ENCODE results near the gene PPP1R12B.
"Not testable (repeated sequence)": the region's sequence is repeated elsewhere in the genome, so short reads cannot be mapped to it uniquely, and the experiment has no call there.

The PPP1R12B gene

DNA sequence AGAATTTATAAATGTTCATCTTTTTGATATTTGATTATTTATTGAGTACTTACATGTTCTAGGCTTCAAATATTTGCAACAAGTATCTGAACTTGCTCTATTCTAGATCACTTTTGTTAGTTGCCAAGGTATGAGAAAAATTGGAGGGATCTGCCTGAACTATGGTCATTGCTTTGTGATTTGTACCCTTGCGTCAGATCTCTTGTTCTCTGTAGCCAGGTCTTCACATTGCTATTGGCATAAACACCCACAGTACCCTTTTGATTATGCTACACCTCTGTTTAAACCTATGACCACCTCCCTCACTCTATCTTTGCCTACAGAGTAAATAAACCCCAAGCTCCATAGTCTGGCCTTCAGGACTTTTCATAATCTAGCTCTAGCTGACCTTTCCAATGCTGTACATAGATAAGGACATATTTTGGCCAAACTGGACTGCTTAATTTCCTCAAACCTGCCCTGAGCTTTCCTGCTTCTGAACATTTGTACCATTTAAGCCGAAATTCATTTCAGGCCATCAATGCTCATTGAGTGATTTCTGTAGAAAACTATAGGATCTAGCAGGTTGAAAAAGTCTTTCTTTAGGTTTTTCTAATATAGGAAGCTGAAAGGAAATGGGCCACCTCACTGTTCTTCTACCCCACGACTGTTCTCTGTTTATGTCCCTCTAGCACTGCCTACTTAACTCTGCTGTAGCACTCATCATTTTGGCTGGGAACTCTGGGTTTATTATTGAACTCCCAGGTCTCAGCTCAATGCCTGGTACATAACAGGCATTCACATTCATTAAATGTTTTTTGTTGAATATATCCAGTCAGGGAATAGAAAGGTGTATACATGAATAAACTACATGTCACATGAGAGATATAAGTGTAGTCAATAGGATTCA lies 84.9 kb downstream of the PPP1R12B start:
- Mint-ChIP-seq H3K27ac (no peak overlapping the region), H3K36me3 (ENCODE audit: low read depth) (peaks cover 10% of the 10 kb centered on the region), H3K9me3 (no peaks in the 10 kb centered on the region), H3K27me3 (ENCODE audit: low read depth) (no peaks in the 10 kb centered on the region), H3K4me3 (no peak overlapping the region), H3K4me1 (ENCODE audit: low read depth) (no peaks in the 10 kb centered on the region)

DNA sequence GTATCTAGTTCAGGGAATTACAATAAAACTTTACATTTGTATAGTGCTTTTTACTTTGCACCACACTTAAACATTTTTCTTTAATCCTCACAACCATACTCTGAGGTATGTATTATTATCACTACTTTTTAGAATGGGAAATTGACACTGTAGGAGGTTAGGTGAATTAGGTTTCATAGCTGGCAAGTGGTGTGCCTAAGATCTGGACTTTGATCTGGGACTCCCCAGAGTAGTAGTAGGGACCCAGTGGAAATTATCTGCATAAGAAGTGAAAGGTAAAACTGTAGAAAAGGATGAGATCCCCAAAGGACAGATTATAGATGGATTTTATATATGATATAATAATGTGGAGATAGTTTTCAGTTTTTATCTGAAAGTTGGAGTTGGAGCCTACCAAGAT lies 85.6 kb downstream of the PPP1R12B start:
- no peak overlapping the region for H3K27ac Mint-ChIP-seq
- peaks cover 10% of the 10 kb centered on the region for H3K36me3 Mint-ChIP-seq (ENCODE audit: low read depth)
- no peaks in the 10 kb centered on the region for H3K4me1 Mint-ChIP-seq (ENCODE audit: low read depth)
- no peak overlapping the region for H3K4me3 Mint-ChIP-seq
- H3K27me3 Mint-ChIP-seq (ENCODE audit: low read depth) = no peaks in the 10 kb centered on the region
- no peaks in the 10 kb centered on the region for H3K9me3 Mint-ChIP-seq

DNA sequence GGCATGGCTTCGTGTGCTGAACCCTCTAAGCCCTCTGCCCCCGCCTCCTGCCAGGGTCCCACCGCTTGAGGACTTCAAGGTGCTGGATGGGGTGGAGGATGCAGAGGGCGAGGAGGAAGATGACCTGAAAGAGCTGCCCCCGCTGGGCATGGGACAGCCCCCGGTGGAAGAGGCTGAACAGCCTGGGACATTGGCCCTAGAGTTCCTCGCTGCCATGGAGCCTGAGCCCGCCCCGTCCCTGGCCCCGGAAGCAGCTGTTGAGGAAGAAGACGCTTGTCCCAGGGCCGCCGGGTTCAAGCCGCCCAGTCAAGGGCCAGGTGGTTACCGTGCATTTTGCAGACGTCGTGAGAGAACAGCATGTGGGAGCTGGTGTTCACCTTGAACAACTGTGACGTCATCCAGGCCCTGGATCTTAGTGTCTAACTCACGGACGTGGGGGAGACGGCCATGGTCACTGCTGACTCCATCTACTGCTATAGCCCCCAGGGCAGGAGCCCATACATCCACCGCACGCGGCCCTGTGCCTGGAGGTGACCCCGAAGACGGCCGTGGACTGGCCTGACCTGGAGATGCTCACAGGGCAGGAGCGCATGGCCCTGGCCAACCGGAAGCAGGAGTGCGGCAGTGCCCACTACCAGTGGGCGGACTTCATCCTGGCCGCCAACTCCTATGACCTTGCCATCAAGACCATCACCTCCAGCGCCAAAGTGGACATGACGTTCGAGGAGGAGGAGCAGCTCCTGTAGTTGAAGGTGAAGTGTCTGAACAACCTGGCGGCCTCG lies 90.1 kb downstream of the PPP1R12B start:
- H3K27me3 Mint-ChIP-seq (ENCODE audit: low read depth) = no peaks in the 10 kb centered on the region
- H3K4me1 Mint-ChIP-seq (ENCODE audit: low read depth) = no peaks in the 10 kb centered on the region
- H3K36me3 Mint-ChIP-seq (ENCODE audit: low read depth) = peaks cover 12% of the 10 kb centered on the region
- no peak overlapping the region for H3K27ac Mint-ChIP-seq
- H3K4me3 Mint-ChIP-seq = no peak overlapping the region
- no peaks in the 10 kb centered on the region for H3K9me3 Mint-ChIP-seq

DNA sequence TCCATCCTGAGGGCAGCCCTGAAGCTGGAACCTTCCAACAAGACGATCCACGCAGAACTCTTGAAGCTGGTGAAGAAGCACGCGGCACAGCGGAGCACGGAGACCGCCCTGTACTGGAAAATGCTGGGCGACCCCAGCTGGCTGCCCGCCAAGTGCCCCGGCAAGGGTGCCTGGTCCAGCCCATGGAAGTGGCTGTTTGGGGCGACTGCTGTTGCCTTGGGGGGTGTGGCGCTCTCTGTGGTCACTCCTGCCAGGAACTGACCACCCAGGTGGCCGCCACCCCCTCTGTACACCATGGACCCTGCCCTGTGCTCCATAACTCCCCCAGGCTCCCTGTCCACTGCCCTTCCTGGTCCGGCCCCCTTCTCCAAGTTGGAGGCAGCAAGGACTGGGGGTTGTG lies 90.8 kb downstream of the PPP1R12B start:
- Mint-ChIP-seq H3K36me3 (ENCODE audit: low read depth) (peaks cover 13% of the 10 kb centered on the region), H3K4me3 (no peak overlapping the region), H3K27ac (no peak overlapping the region), H3K4me1 (ENCODE audit: low read depth) (no peaks in the 10 kb centered on the region), H3K9me3 (no peaks in the 10 kb centered on the region), H3K27me3 (ENCODE audit: low read depth) (no peaks in the 10 kb centered on the region)

DNA sequence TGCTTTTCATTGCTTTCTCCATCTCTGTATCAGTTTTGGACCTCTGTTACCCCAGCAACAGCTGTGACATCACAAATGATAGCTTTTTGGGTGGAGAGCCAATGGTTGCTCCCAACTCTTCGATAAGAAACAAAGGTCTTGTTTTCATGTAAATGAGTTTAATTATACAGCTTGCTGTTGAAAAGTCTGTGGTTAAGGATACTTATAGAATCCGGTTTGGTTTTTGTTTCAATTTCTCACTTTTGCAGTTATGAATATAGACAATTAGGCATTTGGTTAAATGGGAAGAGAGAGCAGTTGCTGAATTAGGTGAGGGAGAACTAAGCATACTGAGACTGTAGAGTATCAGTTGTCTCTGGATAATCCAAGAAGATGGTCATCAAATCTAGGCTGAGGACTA lies 99.6 kb downstream of the PPP1R12B start:
- H3K27ac Mint-ChIP-seq; H3K4me1 Mint-ChIP-seq (ENCODE audit: low read depth); H3K9me3 Mint-ChIP-seq; H3K27me3 Mint-ChIP-seq (ENCODE audit: low read depth); H3K4me3 Mint-ChIP-seq: not testable (repeated sequence)
- peaks cover 17% of the 10 kb centered on the region for H3K36me3 Mint-ChIP-seq (ENCODE audit: low read depth)

DNA sequence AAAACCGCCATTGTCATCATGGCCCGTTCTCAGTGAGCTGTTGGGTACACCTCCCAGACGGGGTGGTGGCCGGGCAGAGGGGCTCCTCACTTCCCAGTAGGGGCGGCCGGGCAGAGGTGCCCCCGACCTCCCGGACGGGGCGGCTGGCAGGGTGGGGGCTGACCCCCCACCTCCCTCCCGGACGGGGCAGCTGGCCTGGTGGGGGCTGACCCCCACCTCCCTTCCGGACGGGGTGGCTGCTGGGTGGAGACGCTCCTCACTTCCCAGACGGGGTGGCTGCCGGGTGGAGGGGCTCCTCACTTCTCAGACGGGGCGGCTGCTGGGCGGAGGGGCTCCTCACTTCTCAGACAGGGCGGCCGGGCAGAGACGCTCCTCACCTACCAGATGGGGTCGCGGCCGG lies 103.1 kb downstream of the PPP1R12B start:
- H3K27me3 Mint-ChIP-seq (ENCODE audit: low read depth); H3K27ac Mint-ChIP-seq; H3K4me3 Mint-ChIP-seq; H3K9me3 Mint-ChIP-seq; H3K4me1 Mint-ChIP-seq (ENCODE audit: low read depth): not testable (repeated sequence)
- peaks cover 11% of the 10 kb centered on the region for H3K36me3 Mint-ChIP-seq (ENCODE audit: low read depth)

DNA sequence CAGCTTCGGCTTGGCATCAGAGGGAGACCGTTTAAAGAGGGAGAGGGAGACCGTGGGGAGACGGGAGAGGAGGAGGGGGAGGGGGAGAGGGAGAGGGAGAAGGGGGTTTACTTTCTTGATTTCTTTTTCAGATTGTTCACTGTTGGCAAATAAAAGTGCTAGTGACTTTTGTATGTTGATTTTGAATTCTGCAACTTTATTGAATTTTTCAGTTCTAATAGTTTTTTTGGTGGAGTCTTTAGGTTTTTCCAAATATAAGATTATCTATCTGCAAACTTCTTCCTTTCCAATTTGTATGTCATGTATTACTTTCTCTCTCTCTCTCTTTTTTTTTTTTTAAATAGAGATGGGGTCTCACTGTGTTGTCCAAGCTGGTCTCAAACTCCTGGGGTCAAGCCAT lies 104.0 kb downstream of the PPP1R12B start:
- no peaks in the 10 kb centered on the region for H3K9me3 Mint-ChIP-seq
- no peak overlapping the region for H3K4me3 Mint-ChIP-seq
- H3K4me1 Mint-ChIP-seq (ENCODE audit: low read depth) = peaks cover 5% of the 10 kb centered on the region
- no peak overlapping the region for H3K27ac Mint-ChIP-seq
- peaks cover 11% of the 10 kb centered on the region for H3K36me3 Mint-ChIP-seq (ENCODE audit: low read depth)
- H3K27me3 Mint-ChIP-seq (ENCODE audit: low read depth) = no peaks in the 10 kb centered on the region

DNA sequence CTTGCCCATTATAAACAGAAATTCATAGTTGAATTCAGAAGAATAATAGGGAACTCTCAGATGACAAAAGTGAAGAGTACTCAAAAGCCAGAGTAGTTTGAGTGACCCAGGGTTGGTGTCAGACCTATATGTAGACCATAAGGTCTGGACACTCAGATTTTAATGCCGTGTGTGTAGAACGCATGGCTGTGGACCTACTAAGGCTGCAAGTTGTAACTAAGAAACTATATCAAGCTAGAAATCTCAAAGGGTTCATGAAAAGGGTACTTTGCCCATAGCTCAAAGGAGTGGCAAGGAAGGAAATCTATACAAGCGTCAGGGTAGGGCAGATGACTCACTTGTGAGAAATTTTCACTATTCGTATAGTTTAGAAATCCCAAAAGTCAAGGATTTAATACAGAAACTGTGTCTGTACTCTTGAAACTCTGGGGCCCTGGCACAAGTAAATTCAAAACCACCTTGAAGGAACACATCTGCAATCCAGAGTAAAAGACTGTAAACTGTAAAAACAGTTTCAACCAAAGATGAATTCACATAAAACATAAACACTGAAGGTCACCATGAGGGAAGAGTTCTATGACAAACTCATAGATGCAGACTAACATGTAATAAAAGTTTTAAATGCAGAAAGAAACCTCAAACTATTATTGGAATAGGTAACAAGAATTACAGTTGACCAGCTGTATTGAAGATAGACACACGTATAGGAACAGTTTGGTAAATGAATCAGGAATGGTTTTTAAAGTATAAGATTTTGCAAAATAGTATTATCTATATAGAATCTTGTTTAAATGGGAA lies 108.1 kb downstream of the PPP1R12B start:
- H3K4me3 Mint-ChIP-seq; H3K4me1 Mint-ChIP-seq (ENCODE audit: low read depth); H3K9me3 Mint-ChIP-seq; H3K36me3 Mint-ChIP-seq (ENCODE audit: low read depth); H3K27me3 Mint-ChIP-seq (ENCODE audit: low read depth); H3K27ac Mint-ChIP-seq: not testable (repeated sequence)

DNA sequence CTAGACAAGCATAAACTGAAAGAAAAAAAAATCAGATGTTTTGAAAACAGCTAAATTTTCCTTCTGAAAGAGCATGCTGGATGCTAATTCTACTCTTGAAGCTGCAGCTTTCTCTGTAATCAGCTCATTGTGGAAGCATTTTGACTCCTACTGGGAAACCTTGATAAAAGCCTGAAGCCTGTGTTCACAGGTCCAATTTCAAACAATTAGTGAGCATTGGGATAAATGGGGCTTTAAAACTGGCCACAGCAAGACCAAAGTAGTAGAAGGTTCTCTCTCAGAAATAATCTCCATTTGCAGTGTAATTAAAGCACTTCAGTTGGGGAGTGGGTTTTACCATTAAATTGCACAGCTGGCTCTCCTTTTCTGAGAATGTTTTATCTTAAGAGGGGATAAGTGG lies 110.2 kb downstream of the PPP1R12B start:
- H3K27ac Mint-ChIP-seq; H3K9me3 Mint-ChIP-seq; H3K27me3 Mint-ChIP-seq (ENCODE audit: low read depth); H3K36me3 Mint-ChIP-seq (ENCODE audit: low read depth); H3K4me3 Mint-ChIP-seq; H3K4me1 Mint-ChIP-seq (ENCODE audit: low read depth): not testable (repeated sequence)

DNA sequence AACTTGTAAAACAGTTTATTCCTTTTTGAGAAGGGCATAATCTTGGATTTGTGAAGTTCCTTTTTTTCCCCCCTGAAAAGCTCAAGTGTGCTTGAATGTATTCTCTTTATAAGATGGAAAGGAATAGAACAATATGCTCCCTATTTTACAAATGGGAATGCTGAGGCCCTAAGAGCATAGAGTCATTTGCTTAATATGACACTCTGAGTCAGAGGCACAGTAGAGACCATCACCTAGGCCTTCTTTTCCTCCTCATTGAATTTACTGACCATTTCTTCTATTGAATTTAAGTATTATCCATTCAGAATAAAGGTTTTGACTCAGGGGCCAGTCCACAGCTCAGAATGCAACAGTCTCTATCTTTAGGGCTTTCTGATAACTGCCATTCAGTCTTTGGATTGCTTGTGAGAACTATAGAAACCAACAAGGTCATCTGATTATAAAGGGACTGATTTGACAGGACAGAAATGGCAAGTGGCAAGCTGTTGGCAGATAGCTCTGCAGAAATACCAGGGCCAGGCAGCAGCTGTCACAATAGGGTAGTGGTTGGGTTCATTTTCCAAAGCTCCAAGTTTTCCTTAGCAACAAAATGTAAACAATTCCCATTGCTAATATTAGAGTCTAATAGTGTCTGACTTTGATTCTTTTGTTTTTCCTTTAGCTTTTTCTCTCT lies 111.1 kb downstream of the PPP1R12B start:
- not testable (repeated sequence) for H3K4me1 Mint-ChIP-seq (ENCODE audit: low read depth); H3K9me3 Mint-ChIP-seq; H3K27me3 Mint-ChIP-seq (ENCODE audit: low read depth); H3K4me3 Mint-ChIP-seq; H3K27ac Mint-ChIP-seq; H3K36me3 Mint-ChIP-seq (ENCODE audit: low read depth)

DNA sequence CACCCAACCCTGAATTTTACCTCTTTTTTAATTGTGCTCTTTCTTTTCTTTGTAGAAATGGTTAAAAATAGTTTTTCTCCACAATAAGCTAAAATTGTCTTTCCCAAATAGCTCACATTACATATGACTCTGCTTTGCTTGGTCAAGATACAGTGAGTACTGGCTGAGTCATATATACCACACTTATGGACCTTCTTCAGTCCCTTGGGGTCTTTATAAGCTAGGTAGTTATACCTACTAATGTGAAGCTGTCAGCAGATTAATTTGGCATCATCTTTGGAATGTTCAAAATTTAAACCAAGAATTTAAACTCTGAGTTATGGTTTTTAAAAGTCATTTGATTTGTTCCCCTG lies 111.6 kb downstream of the PPP1R12B start:
- not testable (repeated sequence) for H3K4me3 Mint-ChIP-seq; H3K9me3 Mint-ChIP-seq; H3K4me1 Mint-ChIP-seq (ENCODE audit: low read depth); H3K27me3 Mint-ChIP-seq (ENCODE audit: low read depth); H3K36me3 Mint-ChIP-seq (ENCODE audit: low read depth); H3K27ac Mint-ChIP-seq

DNA sequence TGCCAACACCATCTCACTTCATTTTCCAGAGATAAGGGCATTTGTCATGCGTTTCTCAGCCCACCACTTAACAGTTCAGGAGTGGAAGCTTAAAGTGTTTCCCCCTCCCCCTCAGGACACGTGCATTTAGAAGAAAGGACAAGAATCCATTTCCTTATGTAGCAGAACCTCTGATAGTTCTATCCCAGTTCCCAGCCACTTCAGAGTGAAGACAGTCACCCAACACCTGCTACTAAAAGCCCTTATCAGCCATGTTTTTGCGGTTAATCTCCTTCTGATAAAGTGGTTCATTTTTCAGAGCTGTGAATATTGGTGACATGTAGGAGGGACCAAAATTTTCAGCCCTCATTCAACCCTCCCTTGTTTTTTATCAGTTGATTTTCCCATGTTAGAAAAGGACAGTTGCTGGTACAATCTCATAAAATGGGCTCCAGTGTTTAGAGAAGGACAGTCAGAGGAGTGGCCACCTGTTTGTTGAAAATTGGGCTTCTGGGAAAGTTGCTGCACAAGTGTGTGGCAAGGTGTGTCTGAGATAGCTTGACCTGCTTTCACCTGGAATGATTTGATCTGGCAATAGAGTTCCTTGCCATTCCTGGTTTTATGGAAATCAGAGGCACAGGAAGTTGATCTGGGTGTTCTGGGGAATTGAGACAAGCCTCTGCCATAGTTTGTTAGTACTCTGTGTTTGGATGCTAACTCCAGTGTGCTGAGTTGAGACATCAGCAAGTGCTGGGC lies 114.0 kb downstream of the PPP1R12B start:
- no peak overlapping the region for H3K4me3 Mint-ChIP-seq
- no peaks in the 10 kb centered on the region for H3K9me3 Mint-ChIP-seq
- H3K36me3 Mint-ChIP-seq (ENCODE audit: low read depth) = no peaks in the 10 kb centered on the region
- H3K4me1 Mint-ChIP-seq (ENCODE audit: low read depth) = no peaks in the 10 kb centered on the region
- no peak overlapping the region for H3K27ac Mint-ChIP-seq
- no peaks in the 10 kb centered on the region for H3K27me3 Mint-ChIP-seq (ENCODE audit: low read depth)

DNA sequence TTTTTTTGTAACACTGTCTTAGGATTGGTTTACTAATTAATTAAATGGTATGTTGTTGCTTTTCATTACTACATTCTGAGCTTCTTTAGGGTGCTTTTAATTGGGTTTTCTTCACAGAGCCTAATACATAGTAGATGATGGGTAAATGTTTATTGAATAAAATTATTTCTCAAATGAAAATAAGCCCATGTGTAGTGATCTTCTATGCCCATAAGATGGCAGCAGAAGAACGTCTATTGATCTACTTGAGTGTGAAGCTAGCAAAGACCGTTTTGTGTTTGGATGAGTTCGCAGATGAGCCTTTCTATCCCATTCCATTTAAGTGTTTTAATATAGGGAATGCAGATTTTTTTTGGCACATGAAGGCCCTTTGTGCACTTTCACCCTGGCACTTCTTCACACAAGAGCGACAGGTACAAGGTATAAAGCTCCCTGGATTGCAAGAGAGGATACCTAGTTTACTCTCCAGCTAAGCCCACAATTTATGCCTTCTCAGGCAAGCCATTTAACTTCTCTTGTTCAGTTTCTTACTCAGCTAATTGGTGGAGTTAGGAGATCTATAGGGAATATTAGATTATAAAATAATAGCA lies 115.7 kb downstream of the PPP1R12B start:
- H3K27me3 Mint-ChIP-seq (ENCODE audit: low read depth); H3K9me3 Mint-ChIP-seq; H3K27ac Mint-ChIP-seq; H3K4me1 Mint-ChIP-seq (ENCODE audit: low read depth); H3K4me3 Mint-ChIP-seq; H3K36me3 Mint-ChIP-seq (ENCODE audit: low read depth): not testable (repeated sequence)

Measured in T-helper 1 cell treated with Interleukin-12 subunit alpha and Interleukin-12 subunit beta and Interleukin-4 antibody, amounts not matched to agents 30 μg/mL and 1 μg/mL, for 36 hours (primary cell).